Glomerular visceral epithelial cell (primary cell): Measurements from ENCODE around the gene SERINC4.
"Not testable (repeated sequence)": the region's sequence is repeated elsewhere in the genome, so short reads cannot be mapped to it uniquely, and the experiment has no call there.

Experiments used
- DNase-seq: peaks from one replicate; pipeline ENCODE4 v3.0.0-alpha.2; 2016; ENCODE audit errors: extremely low spot score

The SERINC4 gene

DNA sequence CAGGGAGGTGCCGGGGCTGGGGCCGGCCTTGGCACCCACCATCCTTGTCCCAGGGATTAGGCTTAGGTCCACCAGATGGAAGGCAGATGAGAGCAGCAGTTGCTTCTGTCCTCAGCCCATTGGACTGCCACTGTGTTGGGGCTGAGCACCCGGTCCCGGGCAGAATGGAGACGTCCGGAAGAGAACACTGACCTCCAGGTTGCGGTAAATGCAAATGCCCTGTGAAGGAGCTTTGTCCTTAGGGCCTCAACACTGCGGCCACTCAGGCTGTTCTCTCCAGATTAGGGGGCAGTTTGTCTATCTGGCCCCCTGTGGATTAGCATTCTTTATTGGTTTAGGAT lies at the start of gene SERINC4:
TSS of gene SERINC4 (minus strand) at position 276 of the 341 bp plus-strand sequence. CDS start at position 42, 234 bp downstream.
- DNase-seq, result no peak

DNA sequence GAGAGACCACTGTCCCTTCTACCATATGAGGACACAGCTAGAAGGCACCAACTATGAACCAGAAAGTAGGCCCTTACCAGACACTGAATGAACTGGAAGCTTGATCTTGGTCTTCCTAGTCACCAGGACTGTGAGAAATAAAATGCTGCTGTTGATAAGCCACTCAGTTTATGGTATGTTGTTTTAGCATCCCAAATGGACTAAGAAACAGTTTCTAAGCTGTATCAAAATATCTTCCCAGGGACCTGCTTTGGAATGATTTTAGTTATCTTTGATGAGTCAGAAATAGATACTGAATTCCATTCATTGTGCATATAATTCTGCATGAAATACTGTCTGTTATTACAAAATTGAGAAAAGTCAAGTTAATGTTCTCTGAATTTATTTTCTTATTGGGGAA lies 45.4 kb upstream of the SERINC4 start:
- DNase-seq, result no peak

DNA sequence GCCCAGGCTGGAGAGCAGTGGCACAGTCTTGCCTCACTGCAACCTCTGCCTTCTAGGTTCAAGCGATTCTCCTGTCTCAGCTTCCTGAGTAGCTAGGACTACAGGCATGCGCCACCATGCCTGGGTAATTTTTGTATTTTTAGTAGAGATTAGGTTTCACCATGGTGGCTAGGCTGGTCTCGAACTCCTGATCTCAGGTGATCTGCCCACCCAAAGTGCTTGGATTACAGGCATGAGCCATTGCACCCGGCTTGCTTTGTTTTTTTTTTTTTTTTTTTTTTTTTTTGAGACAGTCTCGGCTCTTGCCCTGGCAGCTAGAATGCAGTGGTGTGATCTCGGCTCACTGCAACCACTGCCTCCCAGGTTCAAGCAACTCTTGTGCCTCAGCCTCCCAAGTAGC lies 32.5 kb upstream of the SERINC4 start:
- not testable (repeated sequence) for DNase-seq

DNA sequence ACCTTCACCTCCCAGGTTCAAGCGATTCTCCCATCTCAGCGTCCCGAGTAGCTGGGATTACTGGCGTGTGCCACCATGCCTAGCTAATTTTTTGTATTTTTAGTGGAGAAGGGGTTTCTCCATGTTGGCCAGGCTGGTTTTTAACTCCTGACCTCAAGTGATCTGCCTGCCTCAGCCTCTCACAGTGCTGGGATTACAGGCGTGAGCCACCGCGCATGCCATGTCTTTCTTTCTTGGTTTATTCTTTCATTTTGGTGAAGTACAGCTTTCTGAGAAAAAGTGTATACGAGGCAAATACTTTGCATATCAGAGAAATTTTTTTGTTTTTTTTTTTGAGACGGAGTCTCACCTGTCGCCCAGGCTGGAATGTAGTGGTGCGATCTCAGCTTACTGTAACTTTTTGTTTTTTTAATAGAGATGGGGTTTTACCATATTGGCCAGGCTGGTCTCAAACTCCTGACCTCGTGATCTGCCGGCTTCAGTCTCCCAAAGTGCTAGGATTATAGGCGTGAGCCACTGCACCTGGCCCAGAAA lies 31.6 kb upstream of the SERINC4 start:
- DNase-seq, result not testable (repeated sequence)

DNA sequence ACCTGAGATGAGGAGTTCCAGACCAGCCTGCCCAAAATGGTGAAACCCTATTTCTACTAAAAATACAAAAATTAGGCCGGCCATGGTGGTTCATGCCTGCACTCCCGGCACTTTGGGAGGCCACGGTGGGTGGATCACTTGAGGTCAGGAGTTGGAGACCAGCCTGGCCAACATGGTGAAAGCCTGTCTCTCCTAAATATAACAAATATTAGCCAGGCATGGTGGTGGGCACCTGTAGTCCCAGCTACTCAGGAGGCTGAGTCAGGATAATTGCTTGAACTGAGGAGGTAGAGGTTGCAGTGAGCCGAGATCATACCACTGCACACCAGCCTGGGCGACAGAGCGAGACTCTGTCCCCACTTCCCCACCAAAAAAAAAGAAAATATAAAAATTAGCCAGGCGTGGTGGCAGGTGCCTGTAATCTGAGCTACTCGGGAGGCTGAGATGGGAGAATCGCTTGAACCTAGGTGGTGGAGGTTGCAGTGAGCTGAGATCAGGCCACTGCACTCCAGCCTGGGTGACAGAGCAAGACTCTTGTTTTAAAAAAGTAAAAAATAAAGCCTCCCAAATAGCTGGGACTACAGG lies 30.8 kb upstream of the SERINC4 start:
- DNase-seq, result not testable (repeated sequence)

DNA sequence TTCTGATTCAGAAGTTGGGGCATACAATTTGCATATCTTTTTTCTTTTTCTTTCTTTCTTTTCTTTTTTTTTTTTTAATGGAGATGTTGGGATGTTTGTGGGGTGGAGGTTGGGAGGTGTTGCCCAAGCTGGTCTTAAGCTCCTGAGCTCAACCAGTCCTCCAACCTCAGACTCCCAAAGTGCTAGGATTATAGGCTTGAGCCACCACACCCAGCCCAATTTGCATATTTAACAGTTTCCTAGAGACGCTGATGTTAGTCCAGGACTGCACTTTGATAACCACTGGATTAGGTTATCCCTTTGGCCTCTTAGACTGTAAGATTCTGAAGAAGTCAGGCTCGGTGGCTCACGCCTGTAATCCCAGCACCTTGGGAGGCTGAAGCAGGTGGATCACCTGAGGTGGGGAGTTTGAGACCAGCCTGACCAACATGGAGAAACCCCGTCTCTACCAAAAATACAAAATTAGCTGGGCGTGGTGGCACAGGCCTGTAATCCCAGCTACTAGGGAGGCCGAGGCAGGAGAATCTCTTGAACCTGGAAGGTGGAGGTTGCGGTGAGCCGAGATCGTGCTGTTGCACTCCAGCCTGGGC lies 30.0 kb upstream of the SERINC4 start:
- DNase-seq, result not testable (repeated sequence)

DNA sequence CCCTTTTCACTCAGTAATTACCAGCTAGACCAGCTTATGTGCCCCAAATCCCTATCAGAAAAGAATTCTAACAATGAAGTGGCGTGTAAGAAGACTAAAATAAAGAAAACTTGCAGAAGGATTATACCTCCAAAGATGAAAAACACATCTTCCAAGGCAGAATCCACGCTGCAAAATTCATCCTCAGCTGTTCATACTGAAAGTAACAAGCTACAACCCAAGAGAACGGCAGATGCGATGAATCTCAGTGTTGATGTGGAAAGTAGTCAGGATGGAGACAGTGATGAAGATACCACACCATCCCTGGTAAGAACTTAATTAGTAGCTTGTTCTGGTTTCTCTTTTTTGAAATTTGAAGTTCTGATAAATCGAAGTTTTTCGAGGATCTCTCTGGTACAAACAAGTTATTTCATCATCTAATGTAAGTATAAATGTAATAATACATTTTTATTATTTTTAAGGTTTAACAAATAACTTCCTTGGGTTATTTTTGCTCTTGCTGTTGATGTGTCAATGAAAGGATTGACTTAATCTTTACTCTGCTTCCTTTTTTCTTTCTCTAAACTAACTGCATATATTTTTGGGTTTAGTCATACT lies 28.1 kb upstream of the SERINC4 start:
- DNase-seq, result no peak

DNA sequence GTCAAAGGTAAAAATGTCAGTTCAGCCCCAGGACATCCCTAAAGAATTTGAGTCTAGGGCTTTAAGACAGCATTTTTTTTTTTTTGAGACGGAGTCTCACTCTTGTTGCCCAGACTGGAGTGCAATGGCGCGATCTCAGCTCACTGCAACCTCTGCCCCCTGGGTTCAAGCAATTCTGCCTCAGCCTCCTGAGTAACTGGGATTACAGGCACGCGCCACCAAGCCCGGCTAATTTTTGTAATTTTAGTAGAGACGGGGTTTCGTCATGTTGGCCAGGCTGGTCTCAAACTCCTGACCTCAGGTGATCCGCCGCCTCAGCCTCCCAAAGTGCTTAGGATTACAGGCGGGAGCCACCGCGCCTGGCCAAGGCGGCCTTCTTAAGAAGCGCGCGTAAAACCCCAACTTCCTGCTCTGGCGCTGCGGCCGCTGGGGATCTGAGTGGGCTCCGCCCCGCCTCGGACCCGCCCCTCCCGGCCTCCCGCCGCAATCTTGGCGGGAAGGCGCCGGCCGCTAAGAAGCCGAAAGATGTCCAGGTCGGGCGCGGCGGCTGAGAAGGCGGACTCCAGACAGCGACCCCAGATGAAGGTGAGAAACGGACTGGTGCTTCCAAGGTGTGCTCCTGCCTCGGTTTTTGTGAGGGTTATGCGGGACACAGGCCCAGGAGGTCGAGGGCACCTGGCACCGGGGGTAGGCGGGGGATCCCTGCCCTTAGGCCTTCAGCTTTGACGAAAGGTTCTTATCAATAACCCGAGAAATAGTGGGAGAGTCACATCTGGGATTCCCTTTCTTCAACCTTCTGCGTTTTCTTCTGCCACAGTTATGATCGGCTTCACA lies 26.7 kb upstream of the SERINC4 start, which contains the start of gene WDR76:
TSS of gene WDR76 (plus strand) at position 495 of the 834 bp plus-strand sequence. CDS start at position 526, 31 bp downstream.
- peak; percentile 90 for DNase-seq

DNA sequence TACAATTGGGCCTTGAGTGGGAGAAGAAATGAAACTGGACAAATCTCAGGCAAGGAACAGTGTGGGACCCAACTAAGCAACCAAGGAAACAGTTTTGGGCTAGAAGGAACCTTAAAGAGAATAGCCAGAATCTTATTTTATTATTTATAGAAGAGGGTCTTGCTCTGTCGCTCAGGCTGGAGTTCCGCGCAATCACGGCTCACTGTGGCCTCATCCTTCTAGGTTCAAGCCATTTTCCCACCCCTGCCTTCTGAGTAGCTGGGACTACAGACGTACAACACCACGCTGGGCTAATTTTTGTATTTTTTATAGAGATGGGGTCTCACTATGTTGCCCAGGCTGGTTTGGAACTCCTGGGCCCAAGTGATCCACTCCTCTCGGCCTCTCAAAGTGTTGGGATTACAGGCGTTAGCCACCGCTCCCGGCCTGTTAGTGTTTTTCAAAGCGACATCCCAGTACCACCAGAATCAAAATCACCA lies 26.0 kb upstream of the SERINC4 start:
- no peak for DNase-seq

DNA sequence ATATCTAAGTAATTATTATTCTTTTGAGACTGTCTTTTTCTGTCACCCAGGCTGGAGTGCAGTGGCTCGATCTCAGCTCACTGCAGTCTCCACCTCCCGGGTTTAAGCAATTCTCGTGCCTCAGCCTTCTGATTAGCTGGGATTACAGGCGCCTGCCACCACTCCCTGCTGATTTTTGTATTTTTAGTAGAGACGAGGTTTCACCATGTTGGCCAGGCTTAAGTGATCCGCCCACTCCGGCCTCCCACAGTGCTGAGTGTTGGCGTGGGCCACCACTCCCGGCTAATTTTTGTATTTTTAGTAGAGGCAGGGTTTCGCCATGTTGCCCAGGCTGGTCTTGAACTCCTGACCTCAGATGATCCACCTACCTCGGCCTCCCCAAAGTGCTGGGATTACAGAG lies 25.3 kb upstream of the SERINC4 start:
- DNase-seq, result not testable (repeated sequence)

DNA sequence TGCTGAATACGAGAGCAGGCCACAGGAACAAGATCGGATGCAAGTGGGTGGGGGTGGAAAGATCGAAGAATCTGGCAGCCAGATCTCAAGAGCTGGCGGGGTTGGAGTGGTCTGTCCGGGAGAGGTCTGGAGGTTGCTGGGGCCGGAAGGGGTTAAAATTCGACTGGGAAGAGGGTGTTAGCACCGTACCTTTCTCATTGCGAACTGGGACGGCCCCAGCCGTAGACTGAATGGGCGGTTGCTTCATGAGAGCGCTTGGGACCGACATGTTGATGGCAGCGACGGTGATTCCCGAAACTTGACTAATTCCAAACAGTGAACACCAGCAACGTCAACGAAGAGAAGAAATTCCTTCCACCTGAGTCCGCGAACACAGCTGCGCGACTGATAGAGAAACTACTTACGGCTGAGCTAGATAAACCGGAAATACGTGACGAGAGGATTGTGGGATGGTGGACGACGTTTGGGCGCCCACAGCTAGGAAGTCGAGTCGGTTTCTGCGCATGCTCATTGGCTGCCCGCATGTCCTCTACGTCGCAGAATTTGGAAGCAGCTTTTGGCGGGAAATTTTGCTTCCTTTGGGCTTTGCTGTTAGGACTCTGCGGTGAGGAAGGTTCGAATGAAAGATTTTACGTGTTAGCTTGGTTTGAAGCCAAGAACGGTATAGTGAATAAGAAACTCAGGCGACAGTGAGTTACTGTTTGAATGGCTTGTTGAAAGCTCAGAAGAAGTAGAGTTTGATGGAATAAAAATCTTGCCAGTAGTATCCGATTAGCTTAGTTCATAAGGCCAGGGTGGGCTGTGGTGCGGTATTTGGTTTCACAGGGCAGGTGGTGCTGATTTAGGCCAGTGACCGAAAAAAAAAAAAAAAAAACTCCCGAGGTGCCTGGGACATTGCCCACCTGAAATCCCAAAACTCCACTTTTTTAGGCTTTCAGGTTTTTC lies 24.6 kb upstream of the SERINC4 start, which contains the start of gene MFAP1:
TSS of gene MFAP1 (minus strand) at position 389 of the 945 bp plus-strand sequence. CDS start at position 268, 121 bp downstream.
- peak; percentile 98 for DNase-seq

DNA sequence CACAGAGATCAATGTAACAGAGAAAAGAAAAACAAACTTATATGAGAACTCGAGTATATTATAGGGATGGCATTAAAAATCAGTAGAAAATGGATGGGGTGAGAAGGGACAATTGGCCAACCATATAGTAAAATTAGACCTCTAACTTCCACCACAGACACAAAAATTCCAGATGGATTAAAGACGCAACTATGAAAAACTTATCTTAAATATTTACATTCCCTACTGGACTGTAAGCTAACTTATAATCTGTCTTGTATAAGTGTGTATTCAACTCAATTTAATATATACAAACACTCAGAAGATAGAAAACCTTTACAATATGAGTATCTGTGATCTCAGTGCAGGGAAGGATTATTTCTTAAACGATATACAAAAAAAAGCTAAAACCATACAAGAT lies 21.5 kb upstream of the SERINC4 start:
- DNase-seq, result no peak

DNA sequence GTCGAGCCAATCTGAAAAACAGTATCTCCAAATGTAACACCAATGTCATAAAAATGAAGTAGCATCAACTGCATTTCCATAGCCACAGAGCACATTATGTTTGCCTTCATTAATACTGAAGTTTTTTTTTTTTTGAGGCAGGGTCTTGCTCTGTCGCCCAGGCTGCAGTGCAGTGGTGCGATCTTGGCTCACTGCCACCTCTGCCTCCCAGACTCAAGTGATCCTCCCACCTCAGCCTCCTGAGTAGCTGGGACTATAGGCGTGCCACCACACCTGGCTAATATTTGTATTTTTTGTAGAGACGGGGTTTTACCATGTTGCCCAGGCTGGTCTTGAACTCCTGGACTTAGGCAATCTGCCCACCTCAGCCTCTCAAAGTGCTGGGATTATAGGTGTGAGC lies 15.0 kb upstream of the SERINC4 start:
- DNase-seq, result not testable (repeated sequence)

DNA sequence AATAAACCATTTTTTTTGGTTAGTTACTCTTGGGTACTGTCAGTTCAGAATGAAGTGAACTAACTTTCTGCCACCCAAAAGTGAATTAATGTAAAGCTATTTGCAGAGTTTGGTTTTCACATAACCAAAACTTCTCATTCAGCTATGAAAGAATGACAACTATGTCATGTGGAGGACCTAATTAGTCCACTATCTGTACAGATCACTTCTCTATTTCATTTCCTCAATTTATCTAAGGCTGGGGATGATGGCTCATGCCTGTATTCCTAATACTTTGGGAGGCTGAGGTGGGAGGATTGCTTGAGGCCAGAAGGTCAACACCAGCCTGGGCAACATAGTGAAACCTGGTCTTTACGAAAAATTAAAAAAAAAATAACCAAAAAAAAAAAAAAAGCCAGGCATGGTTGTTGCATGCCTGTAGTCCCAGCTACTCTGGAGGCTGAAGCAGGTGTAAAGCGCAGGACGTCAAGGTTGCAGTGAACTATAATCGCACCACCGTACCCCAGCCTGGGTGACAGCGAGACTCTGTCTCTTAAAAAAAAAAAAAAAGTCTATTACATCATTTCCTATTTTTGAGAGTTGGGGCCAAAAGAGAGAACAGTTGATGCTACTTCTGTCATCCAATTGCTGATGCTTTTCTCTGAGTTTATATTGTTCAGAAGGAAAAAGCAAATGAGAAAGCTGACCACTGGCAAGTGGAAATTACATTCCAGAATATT lies 9.1 kb upstream of the SERINC4 start:
- no peak for DNase-seq

DNA sequence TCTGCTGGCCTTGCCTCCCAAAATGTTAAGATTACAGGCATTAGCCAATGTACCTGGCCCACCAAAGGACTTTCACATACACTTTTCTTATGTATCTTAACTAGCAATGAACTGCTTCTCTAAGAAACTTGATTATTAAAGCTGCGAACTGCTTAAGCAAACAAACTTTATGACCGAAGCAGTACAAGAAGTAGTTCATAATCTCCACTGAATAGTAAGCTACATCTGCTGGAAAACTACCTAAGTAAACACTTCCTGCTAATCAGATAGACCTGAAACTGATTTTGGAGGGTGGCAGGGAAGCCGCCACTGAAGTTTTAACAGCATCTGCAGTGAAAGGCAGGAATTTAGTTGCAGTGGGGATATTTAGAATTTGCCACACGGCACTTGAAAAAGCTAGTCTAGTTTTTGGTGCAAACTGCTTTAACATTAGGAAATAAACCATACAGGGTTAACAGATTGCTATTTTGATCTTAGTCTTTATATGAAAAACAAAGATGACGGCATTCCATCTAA lies 8.5 kb upstream of the SERINC4 start:
- DNase-seq, result no peak

DNA sequence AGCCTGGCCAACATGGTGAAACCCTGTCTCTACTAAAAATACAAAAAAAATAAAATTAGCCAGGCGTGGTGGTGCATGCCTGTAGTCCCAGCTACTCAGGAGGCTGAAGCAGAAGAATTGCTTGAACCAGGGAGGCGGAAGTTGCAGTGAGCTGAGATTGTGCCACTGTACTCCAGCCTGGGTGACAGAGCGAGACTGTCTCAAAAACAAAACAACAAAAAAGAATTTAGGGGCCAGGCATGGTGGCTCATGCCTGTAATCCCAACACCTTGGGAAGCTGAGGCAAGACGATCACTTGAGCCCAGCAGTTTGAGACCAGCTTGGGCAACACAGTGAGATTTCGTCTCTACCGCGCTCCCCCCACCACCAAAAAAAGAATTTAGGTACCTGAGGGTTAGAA lies 2.7 kb upstream of the SERINC4 start:
- not testable (repeated sequence) for DNase-seq

DNA sequence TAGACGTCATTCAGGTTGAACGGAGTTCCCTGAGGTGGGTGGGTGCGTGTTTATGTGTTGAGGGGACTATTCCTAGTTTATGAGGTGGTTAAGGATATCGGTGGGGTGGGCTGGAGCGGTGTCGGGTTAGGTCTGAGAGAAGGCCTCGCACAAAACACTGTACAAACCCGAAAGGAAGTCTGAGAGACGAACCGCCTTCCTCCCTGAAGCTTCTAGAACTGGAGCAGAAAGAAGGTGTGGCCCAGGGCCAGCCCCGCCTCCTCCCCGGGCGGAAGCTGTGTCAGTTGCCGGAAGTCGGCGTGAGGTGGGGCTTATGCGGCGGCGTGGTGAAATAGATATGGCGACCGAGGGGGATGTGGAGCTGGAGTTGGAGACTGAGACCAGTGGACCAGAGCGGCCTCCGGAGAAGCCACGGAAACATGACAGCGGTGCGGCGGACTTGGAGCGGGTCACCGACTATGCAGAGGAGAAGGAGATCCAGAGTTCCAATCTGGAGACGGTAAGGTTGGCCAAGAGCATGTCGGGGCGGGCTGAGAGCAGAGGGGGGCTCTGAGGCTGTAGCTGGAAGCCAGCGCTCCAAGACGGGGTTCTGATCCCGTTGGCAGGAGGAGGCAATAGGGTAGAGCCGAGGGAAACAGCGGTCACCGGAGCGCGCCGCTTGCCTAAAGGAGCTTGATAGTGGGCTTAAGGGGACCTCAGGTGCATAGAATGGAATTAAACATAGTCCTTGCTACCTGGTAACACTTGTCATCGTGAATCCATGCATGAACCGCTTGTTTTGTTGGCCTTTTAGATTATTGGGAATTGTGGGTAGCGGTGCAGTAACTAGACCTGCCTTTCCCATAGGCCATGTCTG lies 494 bp upstream of the SERINC4 start, which contains the start of gene HYPK:
TSS of gene HYPK (plus strand) at position 314 of the 856 bp plus-strand sequence. CDS start at position 338, 24 bp downstream.
- DNase-seq, result peak; percentile 91

DNA sequence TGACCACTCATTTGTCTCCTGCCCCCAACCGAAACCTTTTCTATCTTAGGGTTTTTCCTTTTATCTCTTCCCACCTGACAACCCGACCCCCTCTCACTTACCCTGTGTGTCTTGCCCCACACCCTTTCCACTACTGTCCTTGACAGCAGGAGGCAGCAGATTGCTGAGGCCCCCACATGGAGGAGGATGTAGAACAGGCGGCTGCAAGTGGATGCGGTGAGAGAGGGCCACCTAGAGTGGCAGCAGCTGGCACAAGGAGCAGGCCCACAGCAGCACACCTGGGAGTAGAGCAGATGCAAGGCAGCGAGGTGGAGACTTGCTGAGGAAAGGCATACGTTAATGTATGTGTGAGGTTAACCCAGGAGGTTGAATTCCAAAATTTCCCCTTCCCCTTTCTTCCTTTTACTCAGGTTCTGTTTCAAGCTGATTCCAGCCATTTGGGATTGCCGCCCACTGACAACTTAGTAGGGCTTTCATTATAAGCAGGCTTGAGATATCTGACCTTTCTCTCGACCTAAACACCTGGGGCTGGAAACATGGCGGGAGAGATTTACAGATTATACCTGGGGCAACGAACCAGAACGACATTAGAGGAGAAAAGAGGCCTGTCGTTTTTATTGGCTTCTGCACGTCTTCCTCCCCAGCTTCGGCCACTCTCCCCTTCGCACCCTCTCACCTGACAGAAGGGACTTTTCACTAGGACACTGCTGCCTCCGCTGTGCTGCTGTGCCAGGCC lies 643 bp downstream of the SERINC4 start:
- DNase-seq, result peak; percentile 8
